Stimulated activated CD8-positive, alpha-beta memory T cell treated with anti-CD3 and anti-CD28 coated beads, Interleukin-15, amount 100 ng/mL, for 4 hours (primary cell): ENCODE measurements around the gene HBE1.
"Not testable (repeated sequence)": the region's sequence is repeated elsewhere in the genome, so short reads cannot be mapped to it uniquely, and the experiment has no call there.

Experiments
- DNase-seq, 2 donors: peaks; one replicate each; pipeline ENCODE4 v3.0.0-alpha.2; 2020; ENCODE audit warnings: low read depth in 2 of 2

The HBE1 gene

GRCh38 chr11:5269715-5270147 is at the start of gene HBE1:
Gene HBE1, minus strand, starts transcription at chr11:5269945. Its CDS starts 55 bp downstream, at chr11:5269890.
- no peak for DNase-seq

- no peak for DNase-seq
These were observed 47.5 kb upstream of the HBE1 start for GRCh38 chr11:5317292-5317691.

GRCh38 chr11:5313326-5314023 is 43.7 kb upstream of the HBE1 start:
- DNase-seq = not testable (repeated sequence)

GRCh38 chr11:5310423-5310822 is 40.7 kb upstream of the HBE1 start:
- no peak for DNase-seq

- no peak for DNase-seq
These were observed 37.7 kb upstream of the HBE1 start for GRCh38 chr11:5307256-5308019.

GRCh38 chr11:5304046-5304445 is 34.3 kb upstream of the HBE1 start:
- no peak for DNase-seq

- no peak for DNase-seq
These were observed 33.9 kb upstream of the HBE1 start for GRCh38 chr11:5303626-5304025.

- no peak for DNase-seq
These were observed 32.1 kb upstream of the HBE1 start, which contains the start of gene OR51B4 for GRCh38 chr11:5301846-5302245. Gene OR51B4, minus strand, starts transcription at chr11:5301946. Its CDS starts 0 bp downstream, at chr11:5301946.

GRCh38 chr11:5300251-5300650 is 30.5 kb upstream of the HBE1 start:
- DNase-seq = no peak

GRCh38 chr11:5298451-5298850 is 28.7 kb upstream of the HBE1 start:
- DNase-seq = no peak

- no peak for DNase-seq
These were observed 28.1 kb upstream of the HBE1 start for GRCh38 chr11:5297721-5298323.

- DNase-seq = not testable (repeated sequence)
These were observed 24.7 kb upstream of the HBE1 start for GRCh38 chr11:5294342-5294995.

GRCh38 chr11:5293028-5293427 is 23.3 kb upstream of the HBE1 start:
- no peak for DNase-seq

- no peak for DNase-seq
These were observed 21.6 kb upstream of the HBE1 start for GRCh38 chr11:5291207-5291838.

- DNase-seq = no peak
These were observed 20.4 kb upstream of the HBE1 start for GRCh38 chr11:5290106-5290505.

- no peak for DNase-seq
These were observed 20.0 kb upstream of the HBE1 start for GRCh38 chr11:5289696-5290095.

- DNase-seq = no peak
These were observed 19.3 kb upstream of the HBE1 start for GRCh38 chr11:5288906-5289550.

- DNase-seq = no peak
These were observed 18.6 kb upstream of the HBE1 start for GRCh38 chr11:5288108-5288905.

GRCh38 chr11:5286901-5287300 is 17.2 kb upstream of the HBE1 start:
- no peak for DNase-seq

- no peak for DNase-seq
These were observed 16.6 kb upstream of the HBE1 start for GRCh38 chr11:5286351-5286750.
